ENCODE measurements around the gene ADD2.

Gene ADD2

DNA sequence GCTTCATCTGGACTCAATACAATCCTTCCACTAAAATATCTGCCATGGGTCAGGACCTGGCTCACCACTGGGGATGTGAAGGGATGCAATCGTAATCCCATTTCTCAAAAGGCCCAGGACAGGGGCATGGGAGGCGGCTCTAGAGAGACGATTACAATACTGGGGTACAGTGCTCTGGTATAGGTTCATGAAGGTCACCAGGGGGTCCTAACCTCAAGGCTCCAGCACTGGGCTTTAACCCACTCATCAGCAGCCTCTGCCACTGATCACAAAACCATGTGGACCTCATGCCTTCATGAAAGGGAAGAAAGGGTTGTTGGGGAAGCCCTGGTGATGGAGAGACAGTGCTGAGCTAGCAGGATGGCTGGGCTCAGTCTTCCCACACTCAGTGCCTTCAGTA is 48.8 kb downstream of the ADD2 start:
- no peak for DNase-seq

GRCh38 chr2:70718736-70719135 is 49.3 kb downstream of the ADD2 start:
- no peak for DNase-seq

- DNase-seq, result no peak
Observed at GRCh38 chr2:70718241-70718640, 49.8 kb downstream of the ADD2 start.

GRCh38 chr2:70717431-70718038 is 50.5 kb downstream of the ADD2 start:
- DNase-seq, result no peak

GRCh38 chr2:70716951-70717350 is 51.0 kb downstream of the ADD2 start:
- no peak for DNase-seq

DNA sequence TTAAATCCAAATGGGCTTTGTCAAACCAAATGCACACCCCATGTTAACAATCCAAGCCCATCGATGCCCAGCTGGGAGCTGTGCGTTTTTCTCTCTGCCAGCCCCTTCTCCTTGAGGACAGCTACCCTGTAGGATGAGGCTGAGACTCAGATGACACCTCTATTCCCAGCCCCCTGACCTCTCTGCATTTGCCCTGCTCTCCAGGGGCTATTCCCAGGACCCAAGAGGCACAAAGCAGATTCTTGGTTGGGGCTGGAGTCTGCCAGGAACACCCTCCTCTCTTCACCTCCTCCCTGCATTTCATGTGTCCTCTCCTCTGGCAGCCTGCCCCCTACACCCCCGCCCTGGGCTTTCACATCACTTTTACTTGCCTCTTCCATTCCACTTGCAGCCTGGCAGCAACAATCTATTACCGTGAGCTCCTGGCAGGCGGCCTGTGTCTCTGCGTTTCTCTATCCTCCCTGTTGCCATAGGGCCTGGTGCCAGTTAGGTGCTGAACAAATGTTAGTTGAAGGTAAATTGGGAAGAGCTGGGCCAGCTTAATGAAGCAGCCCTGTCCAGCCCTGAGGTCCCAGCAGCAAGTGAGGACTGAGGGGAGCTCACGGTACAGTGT is 51.8 kb downstream of the ADD2 start:
- DNase-seq, result no peak

GRCh38 chr2:70715071-70715985 is 52.7 kb downstream of the ADD2 start:
- DNase-seq, result no peak

GRCh38 chr2:70714141-70714905 is 53.7 kb downstream of the ADD2 start:
- no peak for DNase-seq

DNA sequence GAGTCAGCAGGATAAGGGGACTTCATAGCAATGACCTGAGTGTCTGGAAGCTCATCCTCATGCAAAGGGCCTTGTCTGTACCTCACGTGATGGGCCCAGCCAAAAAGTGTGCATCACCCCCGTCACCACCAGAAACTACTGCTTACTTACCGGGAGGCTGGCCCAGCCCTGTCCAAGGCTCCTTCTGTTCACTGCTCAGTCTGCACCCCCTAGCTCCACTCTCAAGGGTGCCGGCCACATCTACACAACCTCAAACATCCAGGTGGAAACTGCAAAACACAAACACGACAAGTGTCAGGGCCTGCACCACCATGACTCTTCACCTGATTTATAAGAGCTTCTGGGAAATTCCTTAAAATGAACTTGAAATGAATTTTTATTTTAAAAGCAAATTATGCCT is 55.1 kb downstream of the ADD2 start:
- DNase-seq, result no peak

DNA sequence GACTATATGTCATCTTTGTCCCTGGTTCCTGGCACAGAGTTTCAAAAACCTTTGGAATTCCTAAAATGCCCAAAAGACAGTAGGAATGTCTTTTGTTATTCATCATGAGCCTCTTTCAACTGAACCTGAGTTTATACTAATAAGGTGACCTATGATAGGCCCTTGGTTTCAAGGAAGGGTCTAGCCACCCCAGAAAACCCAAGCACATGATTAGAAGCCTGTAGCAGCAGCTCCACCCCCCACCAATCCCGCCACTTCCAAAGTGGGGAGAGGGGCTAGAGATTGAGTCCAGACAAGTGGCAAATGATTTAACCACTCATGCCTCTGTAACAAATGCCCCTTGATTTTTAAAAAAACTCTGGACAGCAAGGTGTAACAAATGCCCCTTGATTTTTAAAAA is 56.8 kb downstream of the ADD2 start:
- DNase-seq, result no peak

DNA sequence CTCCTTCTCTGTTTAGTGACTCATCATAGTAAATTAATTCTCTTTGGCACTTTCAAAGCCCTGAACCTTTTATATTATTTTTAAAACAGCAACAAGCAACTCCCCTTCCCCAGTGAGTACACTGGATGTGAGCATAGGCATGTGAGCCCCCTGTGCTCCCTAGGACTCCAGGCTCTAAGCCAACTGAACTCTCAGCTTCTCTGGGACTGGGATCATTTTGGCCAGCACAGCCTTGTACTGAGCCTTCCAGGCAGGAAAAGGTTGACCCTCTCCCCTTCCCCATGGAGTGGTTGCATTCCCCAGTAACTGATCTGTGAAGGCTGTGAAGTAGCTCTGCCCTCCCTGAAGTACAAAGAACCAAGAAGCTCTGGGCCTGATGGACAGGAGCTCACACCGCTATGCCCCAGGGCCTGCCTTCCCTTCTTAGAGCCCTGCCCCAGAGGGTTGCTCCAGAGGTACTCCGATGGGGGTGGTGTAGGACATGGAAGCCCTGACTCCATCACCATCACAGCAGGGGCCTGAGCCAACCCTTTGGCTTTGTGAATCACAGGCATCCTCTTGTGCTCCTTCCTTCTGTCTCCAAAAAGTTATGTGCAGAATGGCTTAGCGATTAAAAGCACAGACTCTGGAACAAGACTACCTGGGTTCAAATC is 57.8 kb downstream of the ADD2 start:
- DNase-seq, result no peak

DNA sequence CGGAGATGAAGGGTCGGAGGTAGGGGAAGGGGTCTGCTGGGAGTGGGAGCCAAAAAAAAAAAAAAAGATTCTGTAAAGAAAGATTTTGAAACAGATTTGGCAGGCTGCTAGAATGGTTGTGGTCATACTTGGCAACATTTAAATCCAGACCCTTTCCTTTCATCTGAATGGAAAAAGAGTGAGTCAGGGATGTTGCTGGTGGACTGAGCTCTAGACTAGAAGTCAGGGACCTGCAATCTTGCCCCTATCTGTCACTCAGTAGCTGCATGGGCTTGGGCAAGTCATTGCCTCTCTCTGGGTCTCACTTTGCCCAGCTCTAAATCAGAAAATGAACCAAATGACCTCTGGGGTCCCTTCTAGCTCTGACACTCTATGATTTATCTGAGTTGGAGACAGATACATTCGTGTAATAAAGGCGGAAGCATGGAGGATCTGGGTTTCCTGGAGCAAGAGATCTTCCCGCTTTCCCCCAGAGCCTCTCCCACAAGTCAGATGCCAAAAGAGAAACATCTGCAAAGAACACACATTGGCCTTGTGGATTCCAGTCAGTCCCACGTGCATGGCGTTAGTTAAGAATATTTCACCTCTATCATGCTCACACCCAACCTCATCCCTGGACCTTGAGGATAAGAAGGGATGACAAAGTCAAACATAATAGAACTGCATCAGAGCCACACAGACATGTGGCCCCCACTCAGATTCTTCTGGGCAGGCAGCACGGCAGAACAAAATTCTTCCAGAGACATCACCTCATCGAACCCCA is 58.5 kb downstream of the ADD2 start:
- no peak for DNase-seq

DNA sequence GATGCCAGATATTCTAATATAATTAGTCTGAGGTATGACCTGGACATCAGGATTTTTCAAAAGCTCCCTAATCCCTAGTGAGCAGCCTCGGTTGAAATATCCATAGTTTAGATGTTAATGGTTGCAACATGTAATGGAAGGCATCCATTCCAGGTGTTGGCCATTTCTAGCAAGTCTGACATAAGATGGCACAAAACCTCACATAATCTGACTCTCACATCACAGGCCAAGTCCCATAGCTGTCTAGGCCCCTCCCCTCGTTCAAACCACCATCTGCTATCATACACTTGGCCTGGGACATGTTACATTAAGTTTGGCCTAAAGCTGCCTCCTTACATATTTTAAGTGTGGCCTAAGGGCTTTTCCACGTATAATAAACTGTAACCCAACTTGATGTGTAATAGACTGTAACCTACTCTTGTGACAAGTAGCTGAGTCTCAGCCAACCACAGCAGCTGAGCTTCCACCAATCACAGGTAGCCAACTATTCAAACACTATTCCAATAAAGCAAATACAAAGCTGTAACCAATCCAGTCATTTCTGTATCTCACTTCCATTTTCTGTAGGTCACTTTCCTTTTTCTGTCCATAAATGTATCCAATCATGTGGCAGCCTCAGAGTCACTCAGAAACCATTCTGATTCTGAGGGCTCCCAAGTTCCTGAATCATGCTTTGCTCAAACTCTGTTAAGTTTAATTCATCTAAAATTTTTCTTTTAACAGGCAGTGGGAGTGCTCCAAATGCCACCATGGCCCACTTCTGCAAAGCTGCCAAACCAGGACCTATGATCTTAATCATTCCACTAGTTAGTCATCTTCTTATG is 59.4 kb downstream of the ADD2 start:
- no peak for DNase-seq

- no peak for DNase-seq
Observed at GRCh38 chr2:70707706-70708105, 60.3 kb downstream of the ADD2 start.

DNA sequence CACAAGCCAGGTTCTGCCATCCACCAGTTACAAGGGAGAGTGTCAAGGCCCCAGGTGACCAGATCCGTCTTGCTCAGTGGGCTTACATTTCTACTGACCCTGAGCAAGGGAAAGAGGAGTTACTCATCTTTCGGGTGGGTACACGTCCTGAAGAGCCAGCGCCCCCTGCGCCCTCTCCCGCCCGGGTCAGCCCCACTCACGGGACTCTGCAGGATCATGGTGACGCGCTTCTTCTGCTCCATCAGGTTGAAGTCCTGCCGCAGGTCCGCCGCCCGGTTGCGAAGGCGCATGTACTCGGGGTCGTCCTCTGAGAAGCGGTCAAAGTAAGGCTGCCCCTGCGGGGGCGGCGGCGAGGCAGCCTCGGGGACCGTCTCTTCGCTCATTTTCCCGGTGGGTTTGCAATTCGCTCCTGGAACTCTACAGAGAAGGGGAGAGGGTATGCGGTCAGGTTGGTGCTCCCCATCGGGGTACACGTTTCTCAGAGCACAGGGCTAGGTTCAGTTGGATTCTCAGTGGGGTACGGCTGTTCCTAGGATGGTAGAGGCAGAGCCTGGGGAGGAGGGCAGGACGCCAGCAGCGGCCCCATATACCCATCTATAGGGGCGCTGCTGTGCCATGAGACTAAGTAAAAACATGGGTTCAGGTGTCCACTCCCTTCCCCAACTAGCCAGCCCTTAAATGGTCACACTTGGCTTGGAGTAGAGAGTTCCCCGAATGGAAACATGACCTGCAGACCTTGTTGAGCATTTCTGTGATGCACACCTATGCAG is 61.8 kb downstream of the ADD2 start:
- no peak for DNase-seq

DNA sequence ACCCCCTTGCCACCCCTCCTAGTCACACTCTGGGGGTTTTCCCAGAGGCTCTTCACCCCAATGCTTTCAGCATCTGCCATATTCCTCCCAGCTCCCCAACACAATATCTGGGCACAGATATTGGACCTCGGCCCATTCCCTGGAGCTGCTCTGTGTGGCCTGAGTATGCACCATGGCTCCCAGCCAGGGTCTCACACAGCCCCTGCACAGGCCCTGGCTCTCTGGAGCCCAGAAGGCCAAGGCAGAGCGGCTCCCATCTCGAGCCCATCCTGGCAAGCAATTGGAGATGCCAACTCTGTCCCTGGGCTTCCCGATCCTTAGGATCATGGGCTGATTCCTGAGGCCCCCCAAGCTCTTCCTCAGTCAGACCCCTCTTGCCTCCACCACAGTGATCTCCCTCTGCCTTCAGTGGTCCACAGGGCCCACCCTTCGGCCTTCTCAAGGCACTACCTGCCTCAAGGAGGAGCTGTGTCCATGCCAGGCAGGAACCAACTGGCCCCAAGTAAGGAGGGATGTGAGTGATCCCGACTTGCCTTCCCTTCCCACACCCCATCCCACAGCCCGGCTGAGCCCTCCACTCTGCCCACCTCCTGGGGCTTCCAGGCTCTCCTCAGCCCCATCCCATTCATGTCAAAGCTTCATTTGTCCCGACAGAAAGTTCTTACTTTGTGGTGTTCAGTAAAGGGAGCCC is 62.7 kb downstream of the ADD2 start:
- no peak for DNase-seq

GRCh38 chr2:70703900-70704549 is 64.0 kb downstream of the ADD2 start:
- no peak for DNase-seq

GRCh38 chr2:70702711-70703395 is 65.1 kb downstream of the ADD2 start:
- DNase-seq, result no peak
